HEK293 (cell line): Measurements from ENCODE around the gene PPDPF.
A peak's percentile ranks its signal among the peaks of the same experiment; 100 is the strongest.

Experiments
- CTCF ChIA-PET: fragments of 350-600 bp; formaldehyde crosslinking; extraction: SDS; loops from one replicate; lab custom pipeline; 2021; ENCODE audit warnings: antibody characterized with exemption; lab: Yijun Ruan, JAX
- POLR2A ChIA-PET: fragments of 300-600 bp; formaldehyde crosslinking; extraction: SDS; loops from one replicate; lab custom pipeline; 2020; ENCODE audit warnings: antibody characterized with exemption, inconsistent platforms; lab: Yijun Ruan, JAX
- H3K27ac ChIP-seq: fragments of 200-500 bp; sonication (Bioruptor generic); 2 replicates; pipeline ENCODE4 v1.5.1; 2014; ENCODE audit warnings: low read depth, low read length, control low read depth, inconsistent platforms; ENCODE audit errors: extremely low read depth
- H3K36me3 ChIP-seq, 2 experiments: fragments of 200-500 bp in 1 of 2; sonication (Bioruptor generic) in 1 of 2; 1 replicate in 1 of 2; 2 replicates in 1 of 2; pipeline ENCODE4 v1.5.1; 2014 to 2017; ENCODE audit warnings: inconsistent platforms in 2 of 2, low read length in 2 of 2; ENCODE audit not compliant: control insufficient read depth in 2 of 2, insufficient read depth in 1 of 2
- H3K4me1 ChIP-seq: fragments of 200-500 bp; sonication (Bioruptor generic); 2 replicates; pipeline ENCODE4 v1.5.1; 2014; ENCODE audit warnings: mild to moderate bottlenecking, low read length, inconsistent platforms; ENCODE audit not compliant: control insufficient read depth, insufficient read depth
- H3K4me3 ChIP-seq: 2 replicates; pipeline ENCODE4 v1.5.1; 2011; ENCODE audit warnings: low read depth, mild to moderate bottlenecking, control low read depth, low read length, moderate library complexity
- H3K9me3 ChIP-seq: fragments of 200-500 bp; sonication (Bioruptor generic); 2 replicates; pipeline ENCODE4 v1.5.1; 2014; ENCODE audit warnings: low read depth, low read length, inconsistent platforms; ENCODE audit not compliant: control insufficient read depth, insufficient read depth
- BCL11B ChIP-seq: fragments of 450-650 bp; formaldehyde crosslinking; IDR thresholded peaks from 2 replicates; pipeline ENCODE4 v1.5.1; 2016; ENCODE audit warnings: low read depth, missing biosample characterization, missing genetic modification characterization
- GLIS1 ChIP-seq: fragments of 450-650 bp; formaldehyde crosslinking; IDR thresholded peaks from 2 replicates; pipeline ENCODE4 v1.5.1; 2016; ENCODE audit warnings: missing biosample characterization, missing genetic modification characterization
- SALL2 ChIP-seq: fragments of 450-650 bp; formaldehyde crosslinking; IDR thresholded peaks from 2 replicates; pipeline ENCODE4 v1.5.0; 2017; ENCODE audit warnings: missing biosample characterization, mild to moderate bottlenecking, missing genetic modification characterization, borderline replicate concordance
- YY2 ChIP-seq: fragments of 450-650 bp; formaldehyde crosslinking; IDR thresholded peaks from 2 replicates; pipeline ENCODE4 v1.5.1; 2016; ENCODE audit warnings: missing biosample characterization, missing genetic modification characterization
- ZNF114 ChIP-seq: fragments of 450-650 bp; formaldehyde crosslinking; IDR thresholded peaks from 2 replicates; pipeline ENCODE4 v1.5.0; 2017; ENCODE audit warnings: missing biosample characterization, missing genetic modification characterization
- ZNF16 ChIP-seq: fragments of 450-650 bp; formaldehyde crosslinking; IDR thresholded peaks from 2 replicates; pipeline ENCODE4 v1.5.1; 2016; ENCODE audit warnings: low read depth, missing biosample characterization, missing genetic modification characterization
- ZNF23 ChIP-seq: fragments of 450-650 bp; formaldehyde crosslinking; IDR thresholded peaks from 2 replicates; pipeline ENCODE4 v1.5.1; 2016; ENCODE audit warnings: missing biosample characterization, missing genetic modification characterization, borderline replicate concordance
- ZNF449 ChIP-seq: fragments of 450-650 bp; formaldehyde crosslinking; IDR thresholded peaks from 2 replicates; pipeline ENCODE4 v1.5.1; 2017; ENCODE audit warnings: missing biosample characterization, mild to moderate bottlenecking, missing genetic modification characterization, moderate library complexity
- ZNF530 ChIP-seq: fragments of 450-650 bp; formaldehyde crosslinking; IDR thresholded peaks from 2 replicates; pipeline ENCODE4 v1.5.1; 2016; ENCODE audit warnings: low read depth, missing biosample characterization, missing genetic modification characterization
- ZNF549 ChIP-seq: fragments of 450-650 bp; IDR thresholded peaks from 2 replicates; pipeline ENCODE4 v1.5.1; 2018; ENCODE audit warnings: missing biosample characterization, missing genetic modification characterization, mild to moderate bottlenecking, inconsistent platforms, moderate library complexity
- ZNF629 ChIP-seq: fragments of 450-650 bp; formaldehyde crosslinking; IDR thresholded peaks from 2 replicates; pipeline ENCODE4 v1.5.1; 2017; ENCODE audit warnings: missing biosample characterization, missing genetic modification characterization
- ZNF639 ChIP-seq: fragments of 450-650 bp; formaldehyde crosslinking; IDR thresholded peaks from 2 replicates; pipeline ENCODE4 v1.5.1; 2016; ENCODE audit warnings: missing biosample characterization, missing genetic modification characterization
- ZNF664 ChIP-seq: fragments of 450-650 bp; formaldehyde crosslinking; IDR thresholded peaks from 2 replicates; pipeline ENCODE4 v1.5.1; 2016; ENCODE audit warnings: missing biosample characterization, missing genetic modification characterization
- ZNF670 ChIP-seq: fragments of 450-650 bp; formaldehyde crosslinking; IDR thresholded peaks from 2 replicates; pipeline ENCODE4 v1.5.1; 2016; ENCODE audit warnings: missing biosample characterization, missing genetic modification characterization, low read depth
- ZNF704 ChIP-seq: fragments of 450-650 bp; formaldehyde crosslinking; IDR thresholded peaks from 2 replicates; pipeline ENCODE4 v1.5.1; 2016; ENCODE audit warnings: missing biosample characterization, missing genetic modification characterization
- TF ChIP-seq, protein P1 (sequence below): fragments of 450-650 bp; formaldehyde crosslinking; IDR thresholded peaks from 2 replicates; pipeline ENCODE4 v1.5.1; 2016; ENCODE audit warnings: missing biosample characterization, missing genetic modification characterization
- TF ChIP-seq, protein P2 (sequence below): fragments of 450-650 bp; formaldehyde crosslinking; IDR thresholded peaks from 2 replicates; pipeline ENCODE4 v1.5.1; 2016; ENCODE audit warnings: missing biosample characterization, missing genetic modification characterization, borderline replicate concordance
- TF ChIP-seq, protein P3 (sequence below): fragments of 450-650 bp; formaldehyde crosslinking; IDR thresholded peaks from 2 replicates; pipeline ENCODE4 v1.5.1; 2016; ENCODE audit warnings: missing biosample characterization, missing genetic modification characterization

Gene PPDPF

DNA sequence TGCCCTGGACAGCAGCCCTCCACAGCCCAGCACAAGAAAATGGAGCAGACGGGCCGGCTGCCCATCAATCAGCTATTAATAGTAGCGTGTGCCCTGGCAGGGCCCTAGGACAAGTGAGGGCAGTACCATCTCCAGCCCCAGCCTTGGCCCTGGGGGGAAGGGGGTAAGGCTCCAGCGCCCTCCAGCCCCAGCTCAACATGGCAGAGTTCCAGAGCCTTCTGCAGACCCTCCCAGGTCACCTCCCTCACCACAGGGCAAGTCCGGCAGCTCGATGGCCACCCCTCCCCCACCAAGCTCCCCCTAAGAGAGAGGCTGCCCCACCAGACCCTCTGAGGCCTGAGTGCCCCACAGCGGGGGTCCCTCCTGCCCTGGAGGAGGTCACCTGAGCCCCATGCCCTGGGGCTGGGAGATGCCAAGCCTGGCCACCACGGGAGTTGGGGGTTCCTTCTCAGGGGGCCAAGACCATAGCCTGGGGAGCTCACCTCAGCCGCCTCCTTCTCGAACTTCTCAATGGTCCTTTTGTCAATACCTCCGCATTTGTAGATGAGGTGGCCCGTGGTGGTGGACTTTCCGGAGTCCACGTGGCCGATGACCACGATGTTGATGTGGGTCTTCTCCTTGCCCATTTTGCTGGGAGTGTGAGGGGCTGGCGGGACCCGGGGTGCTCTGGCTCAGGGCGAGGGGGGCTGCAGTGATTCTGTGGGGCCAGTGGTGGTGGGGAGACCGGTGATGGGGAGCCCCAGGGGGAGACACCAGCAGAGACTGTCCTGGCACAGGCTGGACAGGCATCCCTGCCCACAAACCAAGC is 23.2 kb upstream of the PPDPF start (continued):
- TF ChIP-seq SALL2 (tag by site-specific recombination) (no peak), ZNF530 (tag by site-specific recombination) (no peak), ZNF16 (no peak), BCL11B (tag by site-specific recombination) (0 out of 2 replicates have a peak, but pooled peaks have one; percentile 21), ZNF670 (no peak), ZNF664 (no peak)

- Histone ChIP-seq H3K36me3 (peaks cover 0 to 39% of the 10 kb centered on the region in 2 experiments; a peak in 1 of 3 replicates), H3K9me3 (no peaks in the 10 kb centered on the region), H3K4me1 (no peaks in the 10 kb centered on the region), H3K27ac (peak overlapping the region; percentile 35; the same call in 1 of the 2 replicates), H3K4me3 (peak overlapping the region; percentile 46)
- POLR2A ChIA-PET = interaction anchor here (2.3 kb wide), 1 partner anchor 22 kb away, joined by 12 read pairs; the partner anchor contains the start of gene PPDPF
- CTCF ChIA-PET = interaction anchor here (0.7 kb wide), 1 partner anchor 76 kb away, joined by 4 read pairs; the partner anchor contains the start of gene HELZ2
- peak; percentile 61 for TF ChIP-seq YY2
- peak; percentile 46; the same call in 1 of the 2 replicates for TF ChIP-seq ZNF449 (tag by site-specific recombination)
- TF ChIP-seq, protein P1, sequence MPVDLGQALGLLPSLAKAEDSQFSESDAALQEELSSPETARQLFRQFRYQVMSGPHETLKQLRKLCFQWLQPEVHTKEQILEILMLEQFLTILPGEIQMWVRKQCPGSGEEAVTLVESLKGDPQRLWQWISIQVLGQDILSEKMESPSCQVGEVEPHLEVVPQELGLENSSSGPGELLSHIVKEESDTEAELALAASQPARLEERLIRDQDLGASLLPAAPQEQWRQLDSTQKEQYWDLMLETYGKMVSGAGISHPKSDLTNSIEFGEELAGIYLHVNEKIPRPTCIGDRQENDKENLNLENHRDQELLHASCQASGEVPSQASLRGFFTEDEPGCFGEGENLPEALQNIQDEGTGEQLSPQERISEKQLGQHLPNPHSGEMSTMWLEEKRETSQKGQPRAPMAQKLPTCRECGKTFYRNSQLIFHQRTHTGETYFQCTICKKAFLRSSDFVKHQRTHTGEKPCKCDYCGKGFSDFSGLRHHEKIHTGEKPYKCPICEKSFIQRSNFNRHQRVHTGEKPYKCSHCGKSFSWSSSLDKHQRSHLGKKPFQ (tag by site-specific recombination) = no peak
- peak; percentile 76 for TF ChIP-seq GLIS1 (tag by site-specific recombination)
- no peak for TF ChIP-seq ZNF114 (tag by site-specific recombination)
- TF ChIP-seq, protein P2, sequence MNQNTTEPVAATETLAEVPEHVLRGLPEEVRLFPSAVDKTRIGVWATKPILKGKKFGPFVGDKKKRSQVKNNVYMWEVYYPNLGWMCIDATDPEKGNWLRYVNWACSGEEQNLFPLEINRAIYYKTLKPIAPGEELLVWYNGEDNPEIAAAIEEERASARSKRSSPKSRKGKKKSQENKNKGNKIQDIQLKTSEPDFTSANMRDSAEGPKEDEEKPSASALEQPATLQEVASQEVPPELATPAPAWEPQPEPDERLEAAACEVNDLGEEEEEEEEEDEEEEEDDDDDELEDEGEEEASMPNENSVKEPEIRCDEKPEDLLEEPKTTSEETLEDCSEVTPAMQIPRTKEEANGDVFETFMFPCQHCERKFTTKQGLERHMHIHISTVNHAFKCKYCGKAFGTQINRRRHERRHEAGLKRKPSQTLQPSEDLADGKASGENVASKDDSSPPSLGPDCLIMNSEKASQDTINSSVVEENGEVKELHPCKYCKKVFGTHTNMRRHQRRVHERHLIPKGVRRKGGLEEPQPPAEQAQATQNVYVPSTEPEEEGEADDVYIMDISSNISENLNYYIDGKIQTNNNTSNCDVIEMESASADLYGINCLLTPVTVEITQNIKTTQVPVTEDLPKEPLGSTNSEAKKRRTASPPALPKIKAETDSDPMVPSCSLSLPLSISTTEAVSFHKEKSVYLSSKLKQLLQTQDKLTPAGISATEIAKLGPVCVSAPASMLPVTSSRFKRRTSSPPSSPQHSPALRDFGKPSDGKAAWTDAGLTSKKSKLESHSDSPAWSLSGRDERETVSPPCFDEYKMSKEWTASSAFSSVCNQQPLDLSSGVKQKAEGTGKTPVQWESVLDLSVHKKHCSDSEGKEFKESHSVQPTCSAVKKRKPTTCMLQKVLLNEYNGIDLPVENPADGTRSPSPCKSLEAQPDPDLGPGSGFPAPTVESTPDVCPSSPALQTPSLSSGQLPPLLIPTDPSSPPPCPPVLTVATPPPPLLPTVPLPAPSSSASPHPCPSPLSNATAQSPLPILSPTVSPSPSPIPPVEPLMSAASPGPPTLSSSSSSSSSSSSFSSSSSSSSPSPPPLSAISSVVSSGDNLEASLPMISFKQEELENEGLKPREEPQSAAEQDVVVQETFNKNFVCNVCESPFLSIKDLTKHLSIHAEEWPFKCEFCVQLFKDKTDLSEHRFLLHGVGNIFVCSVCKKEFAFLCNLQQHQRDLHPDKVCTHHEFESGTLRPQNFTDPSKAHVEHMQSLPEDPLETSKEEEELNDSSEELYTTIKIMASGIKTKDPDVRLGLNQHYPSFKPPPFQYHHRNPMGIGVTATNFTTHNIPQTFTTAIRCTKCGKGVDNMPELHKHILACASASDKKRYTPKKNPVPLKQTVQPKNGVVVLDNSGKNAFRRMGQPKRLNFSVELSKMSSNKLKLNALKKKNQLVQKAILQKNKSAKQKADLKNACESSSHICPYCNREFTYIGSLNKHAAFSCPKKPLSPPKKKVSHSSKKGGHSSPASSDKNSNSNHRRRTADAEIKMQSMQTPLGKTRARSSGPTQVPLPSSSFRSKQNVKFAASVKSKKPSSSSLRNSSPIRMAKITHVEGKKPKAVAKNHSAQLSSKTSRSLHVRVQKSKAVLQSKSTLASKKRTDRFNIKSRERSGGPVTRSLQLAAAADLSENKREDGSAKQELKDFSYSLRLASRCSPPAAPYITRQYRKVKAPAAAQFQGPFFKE (tag by site-specific recombination) = no peak
- TF ChIP-seq ZNF629 (tag by site-specific recombination) = peak; percentile 54; the same call in 1 of the 2 replicates
- TF ChIP-seq ZNF704 (tag by site-specific recombination) = no peak
- no peak for TF ChIP-seq ZNF549 (tag by site-specific recombination)
- TF ChIP-seq ZNF639 (tag by site-specific recombination) = 0 out of 2 replicates have a peak, but pooled peaks have one; percentile 16
- no peak for TF ChIP-seq ZNF530 (tag by site-specific recombination)
- TF ChIP-seq, protein P3, sequence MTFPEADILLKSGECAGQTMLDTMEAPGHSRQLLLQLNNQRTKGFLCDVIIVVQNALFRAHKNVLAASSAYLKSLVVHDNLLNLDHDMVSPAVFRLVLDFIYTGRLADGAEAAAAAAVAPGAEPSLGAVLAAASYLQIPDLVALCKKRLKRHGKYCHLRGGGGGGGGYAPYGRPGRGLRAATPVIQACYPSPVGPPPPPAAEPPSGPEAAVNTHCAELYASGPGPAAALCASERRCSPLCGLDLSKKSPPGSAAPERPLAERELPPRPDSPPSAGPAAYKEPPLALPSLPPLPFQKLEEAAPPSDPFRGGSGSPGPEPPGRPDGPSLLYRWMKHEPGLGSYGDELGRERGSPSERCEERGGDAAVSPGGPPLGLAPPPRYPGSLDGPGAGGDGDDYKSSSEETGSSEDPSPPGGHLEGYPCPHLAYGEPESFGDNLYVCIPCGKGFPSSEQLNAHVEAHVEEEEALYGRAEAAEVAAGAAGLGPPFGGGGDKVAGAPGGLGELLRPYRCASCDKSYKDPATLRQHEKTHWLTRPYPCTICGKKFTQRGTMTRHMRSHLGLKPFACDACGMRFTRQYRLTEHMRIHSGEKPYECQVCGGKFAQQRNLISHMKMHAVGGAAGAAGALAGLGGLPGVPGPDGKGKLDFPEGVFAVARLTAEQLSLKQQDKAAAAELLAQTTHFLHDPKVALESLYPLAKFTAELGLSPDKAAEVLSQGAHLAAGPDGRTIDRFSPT = peak; percentile 88
- TF ChIP-seq ZNF23 (tag by site-specific recombination) = no peak
These were observed 22.3 kb upstream of the PPDPF start for GRCh38 chr20:63497946-63498935.
